ENCODE measurements around the gene SFXN3.

The SFXN3 gene

DNA sequence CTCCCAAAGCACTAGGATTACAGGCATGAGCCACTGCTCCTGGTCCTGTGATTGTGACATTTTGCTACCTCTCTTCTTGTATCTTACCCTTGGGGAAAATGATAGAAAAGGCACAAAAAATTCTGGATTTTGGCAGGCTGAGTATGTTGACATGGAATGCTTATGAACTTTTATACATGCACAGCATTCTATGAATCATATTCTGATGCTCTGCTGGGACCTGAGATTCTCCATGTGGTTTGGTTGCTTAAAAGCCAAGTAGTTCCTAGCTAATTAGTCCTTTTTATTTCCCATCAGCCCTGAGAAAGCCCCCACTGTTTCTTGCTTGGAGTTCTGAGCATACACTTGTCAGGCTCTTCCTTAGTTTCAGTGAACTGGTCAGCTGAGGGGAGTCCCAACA, 22.5 kb downstream of the SFXN3 start:
- DNase-seq (ENCODE audit: insufficient read length, low spot score) = no peak

DNA sequence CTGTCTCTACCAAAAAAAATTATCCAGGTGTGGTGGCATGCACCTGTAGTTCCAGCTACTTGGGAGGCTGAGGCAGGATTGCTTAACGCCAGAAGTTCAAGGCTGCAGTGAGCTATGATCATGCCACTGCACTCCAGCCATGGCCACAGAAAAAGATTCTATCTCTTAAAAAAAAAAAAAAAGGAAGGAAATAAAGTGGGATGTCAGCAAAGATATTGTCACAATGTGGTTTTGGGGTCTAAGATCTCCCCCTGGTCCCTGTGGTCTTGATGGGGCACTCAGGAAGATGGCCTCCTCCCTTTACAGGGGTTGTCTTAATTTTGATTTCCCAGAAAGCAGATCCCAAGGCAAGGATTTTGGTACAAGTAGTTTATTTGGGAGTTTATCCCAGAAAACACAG, 23.3 kb downstream of the SFXN3 start:
- no peak for DNase-seq (ENCODE audit: insufficient read length, low spot score)
- no peak for FAIRE-seq

More for the DNA sequence above, 22.5 kb downstream of the SFXN3 start:
- FAIRE-seq = no peak

DNA sequence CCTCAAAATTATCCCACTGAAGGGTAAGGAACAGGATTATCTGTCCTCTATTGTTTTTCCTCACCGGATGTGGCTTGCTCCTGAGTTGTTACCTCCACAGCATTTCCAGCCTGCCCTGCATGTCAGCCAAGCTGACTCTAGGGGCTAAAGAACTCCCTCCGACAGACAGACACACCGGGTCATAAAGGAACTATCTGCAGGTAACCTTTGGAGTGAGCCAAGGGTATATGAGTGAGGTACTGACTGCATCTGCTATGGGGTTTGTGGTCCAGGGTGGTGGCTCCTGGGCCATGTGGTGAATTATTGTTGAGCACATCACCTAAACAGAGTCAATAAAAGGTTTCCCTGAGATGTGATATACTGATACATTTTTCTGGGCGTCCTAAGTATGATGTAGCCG, 23.8 kb downstream of the SFXN3 start:
- no peak for FAIRE-seq
- DNase-seq (ENCODE audit: insufficient read length, low spot score) = no peak

DNA sequence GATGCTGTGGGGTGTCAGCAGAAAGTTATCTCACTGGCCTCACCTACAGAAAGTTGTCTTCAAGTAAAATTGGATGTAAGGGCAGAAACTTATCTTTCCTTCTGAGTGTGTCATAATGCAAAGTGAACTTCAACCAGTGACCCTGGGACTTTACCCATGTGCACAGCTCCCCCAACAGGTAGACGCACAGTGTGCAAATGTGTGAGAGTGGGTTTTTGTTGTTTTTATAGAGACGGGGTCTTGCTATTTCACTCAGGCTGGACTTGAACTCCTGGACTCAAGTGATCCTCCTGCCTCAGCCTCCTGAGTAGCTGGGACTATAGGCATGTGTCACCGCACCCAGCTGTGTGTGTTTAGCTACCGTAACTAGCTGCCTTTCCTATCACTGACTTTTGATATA, 24.4 kb downstream of the SFXN3 start:
- FAIRE-seq = no peak

DNA sequence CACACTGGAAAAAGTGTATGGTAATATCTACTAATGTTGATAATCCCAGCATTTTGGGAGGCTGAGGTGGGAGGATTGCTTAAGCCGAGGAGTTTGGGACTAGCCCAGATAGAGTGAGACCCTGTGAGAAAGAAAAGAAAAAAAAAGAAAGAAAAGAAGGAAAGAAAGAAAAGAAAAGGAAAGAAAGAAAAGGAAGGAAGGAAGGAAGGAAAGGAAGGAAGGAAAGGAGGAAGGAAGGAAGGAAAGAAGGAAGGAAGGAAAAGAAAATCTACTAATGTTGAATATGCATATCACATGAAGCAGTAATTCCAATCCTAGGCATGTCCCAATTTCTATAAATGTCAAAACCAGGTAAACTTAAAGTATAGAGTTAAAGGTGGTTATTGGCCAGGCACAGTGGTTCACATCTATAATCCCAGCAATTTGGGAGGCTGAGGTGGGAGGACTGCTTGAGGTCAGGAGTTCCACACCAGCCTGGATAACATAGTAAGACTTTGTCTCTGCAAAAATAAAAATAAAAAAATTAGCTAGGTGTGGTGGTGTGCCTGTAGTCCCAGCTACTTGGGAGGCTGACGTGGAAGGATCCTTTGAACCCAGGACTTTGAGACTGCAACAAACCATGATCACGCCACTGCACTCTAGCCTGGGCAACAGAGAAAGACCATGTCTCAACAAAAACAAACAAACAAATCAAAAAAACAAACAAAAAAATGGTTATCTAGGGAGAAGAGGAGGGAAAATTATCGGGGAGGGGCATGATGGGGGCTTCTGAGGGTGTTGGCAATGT, 25.5 kb downstream of the SFXN3 start:
- FAIRE-seq = no peak
- DNase-seq (ENCODE audit: insufficient read length, low spot score) = no peak

More for the DNA sequence above, 24.4 kb downstream of the SFXN3 start:
- DNase-seq (ENCODE audit: insufficient read length, low spot score) = no peak

DNA sequence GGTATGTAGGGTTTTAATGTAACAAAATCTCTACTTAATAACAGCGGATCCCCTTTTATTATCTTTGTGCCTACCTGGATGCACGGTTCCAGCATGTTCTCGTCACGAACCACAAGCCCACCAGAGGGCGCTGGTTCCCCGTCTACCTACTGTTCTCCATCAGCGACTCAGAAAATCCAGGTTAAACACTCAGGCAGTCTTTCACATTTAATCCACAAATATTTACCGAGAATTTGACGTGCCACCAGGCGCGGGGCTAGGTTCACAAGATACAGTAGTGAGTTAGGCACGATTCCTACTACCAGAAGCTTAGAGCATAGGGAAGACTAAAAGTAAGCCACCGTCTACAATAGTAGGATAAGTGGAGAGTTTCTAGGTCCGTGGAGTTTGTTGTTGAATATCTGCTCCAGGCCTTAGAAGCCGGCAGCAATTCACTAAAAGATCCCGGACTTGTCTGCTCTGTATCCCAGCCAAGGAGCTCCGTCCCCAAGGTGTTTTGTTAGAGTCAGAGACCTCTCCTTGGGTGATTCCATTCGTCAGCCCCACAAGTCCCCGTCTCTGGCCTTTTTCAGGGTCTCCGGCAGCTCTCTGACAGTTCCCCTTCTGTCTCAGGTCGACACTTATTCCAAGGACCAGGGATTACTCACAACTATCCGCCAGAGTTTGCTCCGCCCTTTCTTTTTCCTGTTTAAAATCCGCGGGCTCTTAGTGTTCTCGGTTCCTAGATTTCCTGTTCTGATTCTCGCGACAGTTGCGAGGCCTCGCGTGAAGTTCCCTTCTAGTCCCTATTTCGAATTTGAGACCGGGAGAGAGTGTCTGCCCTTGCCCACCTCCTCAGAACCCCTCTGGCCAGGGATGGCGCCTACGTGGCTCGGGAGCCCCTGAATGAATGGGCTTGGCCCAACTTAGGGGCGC, 29.3 kb downstream of the SFXN3 start:
- FAIRE-seq = peak; percentile 90
- peak; percentile 67 for DNase-seq (ENCODE audit: insufficient read length, low spot score)

DNA sequence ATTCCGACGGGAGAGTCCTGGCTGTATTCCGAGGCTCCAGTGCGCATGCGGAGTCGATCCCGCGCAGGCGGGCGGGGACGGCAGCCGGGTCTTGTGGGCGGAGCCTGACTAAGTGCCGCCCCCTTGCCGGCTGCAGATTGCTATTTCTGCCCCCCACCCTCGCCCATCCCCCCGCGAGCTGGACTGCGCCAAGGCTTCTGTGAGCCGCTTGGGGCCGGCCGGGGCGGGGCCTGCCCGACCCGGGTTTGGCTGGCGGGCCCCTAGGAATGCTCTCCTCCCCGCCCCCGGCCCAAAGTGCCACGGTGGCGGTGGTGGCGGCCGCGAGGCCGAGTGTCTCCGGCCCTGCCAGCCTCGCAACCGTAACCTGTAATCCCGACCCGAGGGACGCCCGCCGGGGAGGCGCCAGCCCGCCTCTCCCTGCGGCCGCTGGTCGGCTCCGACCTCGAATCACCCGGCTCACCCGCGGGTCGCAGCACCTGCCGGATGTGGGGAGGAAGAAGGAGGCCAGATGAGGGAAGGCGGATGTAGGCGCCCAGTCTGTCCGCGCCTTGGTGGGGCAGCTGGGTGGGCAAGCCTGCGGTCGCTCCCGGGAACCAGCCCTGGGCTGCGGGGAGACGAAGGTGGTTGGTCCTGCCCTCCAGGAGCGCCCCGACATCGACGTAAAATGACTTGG, 30.1 kb downstream of the SFXN3 start:
- peak; percentile 75 for DNase-seq (ENCODE audit: insufficient read length, low spot score)
- FAIRE-seq = peak; percentile 71

DNA sequence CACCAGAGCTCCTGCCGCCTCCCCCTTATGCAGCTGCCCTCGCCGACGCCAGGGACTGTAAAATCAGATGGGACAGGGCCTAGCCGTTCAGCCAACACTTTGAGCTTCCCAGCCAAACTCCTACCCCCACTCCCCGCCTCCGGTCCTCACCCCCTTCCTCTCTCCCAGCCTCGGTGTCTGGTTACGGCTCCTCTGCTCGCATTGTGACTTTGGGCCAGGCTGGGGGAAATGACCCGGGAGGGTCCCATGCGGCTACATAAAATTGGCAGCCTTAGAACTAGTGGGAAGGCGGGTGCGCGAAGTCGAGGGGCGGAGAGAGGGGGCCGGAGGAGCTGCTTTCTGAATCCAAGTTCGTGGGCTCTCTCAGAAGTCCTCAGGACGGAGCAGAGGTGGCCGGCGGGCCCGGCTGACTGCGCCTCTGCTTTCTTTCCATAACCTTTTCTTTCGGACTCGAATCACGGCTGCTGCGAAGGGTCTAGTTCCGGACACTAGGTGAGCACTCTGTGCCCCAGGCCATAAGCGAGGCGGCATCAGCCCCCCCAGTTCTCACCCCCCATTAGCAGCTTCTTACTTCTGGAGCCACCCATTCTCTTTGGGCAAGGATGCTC, 30.7 kb downstream of the SFXN3 start, which contains the start of gene KAZALD1:
Gene KAZALD1 (plus strand): TSS at position 366 of the 608 bp plus-strand sequence. CDS start 604 bp downstream, outside the sequence.
- no peak for FAIRE-seq
- DNase-seq (ENCODE audit: insufficient read length, low spot score) = no peak

DNA sequence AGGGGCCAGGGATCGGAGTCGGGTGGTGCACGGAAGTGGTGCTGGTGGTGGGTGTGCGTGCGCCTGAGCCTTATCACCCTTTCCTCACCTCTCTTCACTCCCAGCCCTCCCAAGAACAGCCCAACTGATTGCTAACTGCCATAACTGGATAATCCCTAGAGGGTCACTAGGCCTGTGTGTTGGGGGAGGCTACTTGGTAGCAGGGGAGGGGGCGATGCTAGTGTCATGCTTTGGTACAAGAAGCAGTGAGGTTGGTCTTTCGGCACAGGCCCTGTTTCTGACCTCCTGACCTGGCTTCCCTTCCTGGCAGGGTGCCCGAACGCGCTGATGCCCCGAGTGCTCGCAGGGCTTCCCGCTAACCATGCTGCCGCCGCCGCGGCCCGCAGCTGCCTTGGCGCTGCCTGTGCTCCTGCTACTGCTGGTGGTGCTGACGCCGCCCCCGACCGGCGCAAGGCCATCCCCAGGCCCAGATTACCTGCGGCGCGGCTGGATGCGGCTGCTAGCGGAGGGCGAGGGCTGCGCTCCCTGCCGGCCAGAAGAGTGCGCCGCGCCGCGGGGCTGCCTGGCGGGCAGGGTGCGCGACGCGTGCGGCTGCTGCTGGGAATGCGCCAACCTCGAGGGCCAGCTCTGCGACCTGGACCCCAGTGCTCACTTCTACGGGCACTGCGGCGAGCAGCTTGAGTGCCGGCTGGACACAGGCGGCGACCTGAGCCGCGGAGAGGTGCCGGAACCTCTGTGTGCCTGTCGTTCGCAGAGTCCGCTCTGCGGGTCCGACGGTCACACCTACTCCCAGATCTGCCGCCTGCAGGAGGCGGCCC, 31.4 kb downstream of the SFXN3 start:
- no peak for DNase-seq (ENCODE audit: insufficient read length, low spot score)
- no peak for FAIRE-seq

DNA sequence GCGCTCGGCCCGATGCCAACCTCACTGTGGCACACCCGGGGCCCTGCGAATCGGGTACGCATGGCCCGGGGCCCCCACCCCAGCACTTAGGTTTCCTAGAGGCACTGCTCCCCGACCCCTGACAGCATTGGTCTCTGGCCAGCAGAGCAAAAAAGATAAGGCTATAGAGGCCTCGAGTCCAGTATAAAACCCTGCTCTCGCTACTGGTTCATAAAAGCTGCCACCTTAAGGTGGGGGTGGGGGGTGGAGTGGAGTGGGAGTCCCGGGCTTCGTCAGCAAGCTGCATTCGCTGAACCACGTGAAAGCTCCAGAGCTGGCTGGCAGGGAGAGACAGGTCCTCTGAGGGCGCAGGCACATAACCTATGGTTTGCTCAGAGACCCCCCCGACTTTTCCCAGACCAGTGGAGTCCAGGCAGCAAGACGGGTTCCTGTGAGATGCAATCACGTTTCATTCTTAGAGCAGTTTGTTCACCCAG, 32.1 kb downstream of the SFXN3 start:
- DNase-seq (ENCODE audit: insufficient read length, low spot score) = no peak
- FAIRE-seq = no peak

DNA sequence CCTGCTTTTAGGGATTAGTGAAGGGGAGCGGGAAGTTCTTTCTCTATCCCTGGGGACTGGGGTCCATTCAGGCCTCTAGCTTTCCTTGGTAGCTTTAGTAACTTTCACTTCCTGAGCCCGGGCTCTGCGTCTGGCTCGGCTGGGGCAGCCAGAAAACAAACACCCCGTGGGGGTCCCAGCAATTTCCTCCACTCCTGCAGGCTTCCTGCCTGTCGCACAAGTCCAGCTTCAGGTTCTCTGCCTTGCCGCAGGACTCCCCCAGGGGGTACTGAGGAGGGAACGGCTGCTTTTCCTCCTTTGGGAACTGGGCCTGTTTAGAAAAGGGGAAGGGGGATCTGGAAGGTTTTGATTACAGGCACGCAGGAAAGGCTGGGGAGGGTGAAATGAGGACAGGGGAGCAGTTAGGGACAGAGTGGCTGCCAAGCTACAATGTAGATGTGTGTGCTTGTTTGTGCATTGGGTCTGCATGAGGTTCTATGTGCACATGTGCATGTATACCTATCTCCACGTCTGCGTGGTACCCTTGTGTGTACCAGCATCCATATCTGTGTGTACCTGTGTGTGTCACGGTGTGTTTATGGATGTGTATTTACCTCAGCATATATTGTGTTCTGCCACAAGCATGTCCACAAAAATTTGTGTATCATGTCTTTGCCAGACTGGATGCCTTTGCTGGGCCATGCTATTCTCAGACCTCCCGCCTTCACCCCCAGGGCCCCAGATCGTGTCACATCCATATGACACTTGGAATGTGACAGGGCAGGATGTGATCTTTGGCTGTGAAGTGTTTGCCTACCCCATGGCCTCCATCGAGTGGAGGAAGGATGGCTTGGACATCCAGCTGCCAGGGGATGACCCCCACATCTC, 32.7 kb downstream of the SFXN3 start:
- no peak for FAIRE-seq

DNA sequence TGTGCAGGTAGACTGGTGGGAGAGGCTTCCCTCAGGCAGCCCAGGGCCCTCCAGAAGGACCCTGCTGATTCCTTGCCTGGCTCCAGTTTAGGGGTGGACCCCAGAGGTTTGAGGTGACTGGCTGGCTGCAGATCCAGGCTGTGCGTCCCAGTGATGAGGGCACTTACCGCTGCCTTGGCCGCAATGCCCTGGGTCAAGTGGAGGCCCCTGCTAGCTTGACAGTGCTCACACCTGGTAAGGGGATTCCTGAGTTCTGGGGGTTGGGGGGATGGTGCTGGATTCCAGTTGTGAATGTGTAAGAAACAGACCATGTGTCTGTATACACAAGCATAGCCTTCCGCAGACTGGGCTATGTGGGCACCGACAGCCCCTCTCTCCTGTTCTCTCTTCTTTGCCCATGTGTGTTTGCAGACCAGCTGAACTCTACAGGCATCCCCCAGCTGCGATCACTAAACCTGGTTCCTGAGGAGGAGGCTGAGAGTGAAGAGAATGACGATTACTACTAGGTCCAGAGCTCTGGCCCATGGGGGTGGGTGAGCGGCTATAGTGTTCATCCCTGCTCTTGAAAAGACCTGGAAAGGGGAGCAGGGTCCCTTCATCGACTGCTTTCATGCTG, 33.5 kb downstream of the SFXN3 start:
- no peak for FAIRE-seq

More for the DNA sequence above, 32.7 kb downstream of the SFXN3 start:
- no peak for DNase-seq (ENCODE audit: insufficient read length, low spot score)

DNA sequence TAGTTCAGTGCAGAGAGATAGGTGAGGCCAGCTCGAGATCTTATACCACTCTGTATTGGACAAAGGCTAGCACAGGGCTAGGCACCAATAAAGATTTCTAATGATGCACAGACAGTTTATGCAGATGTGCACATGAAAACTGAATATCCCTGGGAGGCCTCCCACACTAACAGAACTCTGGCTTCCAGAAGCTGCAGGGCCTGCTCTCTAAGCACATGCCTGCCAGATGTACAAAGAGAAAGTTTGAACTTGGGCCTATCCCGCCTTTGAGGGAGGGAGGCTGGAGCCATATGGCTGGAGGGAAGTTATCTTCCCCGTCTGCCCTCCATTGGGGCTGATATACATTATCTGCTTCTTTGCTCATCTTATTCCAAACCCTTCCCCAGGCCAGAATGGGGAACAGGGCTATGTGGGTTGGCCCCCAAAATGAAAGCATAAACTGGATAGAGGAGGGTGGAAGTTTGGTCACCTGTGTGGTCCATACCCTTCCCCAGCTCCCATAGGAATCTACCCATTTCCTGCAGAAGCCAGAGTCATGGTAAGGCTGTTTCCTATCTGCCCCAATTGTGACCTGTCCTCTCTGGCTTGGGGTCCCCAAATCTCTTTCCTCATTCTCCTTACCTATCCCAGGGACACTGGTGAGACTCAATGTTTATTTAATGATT, 34.6 kb downstream of the SFXN3 start:
- FAIRE-seq = no peak
- DNase-seq (ENCODE audit: insufficient read length, low spot score) = no peak

More for the DNA sequence above, 33.5 kb downstream of the SFXN3 start:
- DNase-seq (ENCODE audit: insufficient read length, low spot score) = no peak

DNA sequence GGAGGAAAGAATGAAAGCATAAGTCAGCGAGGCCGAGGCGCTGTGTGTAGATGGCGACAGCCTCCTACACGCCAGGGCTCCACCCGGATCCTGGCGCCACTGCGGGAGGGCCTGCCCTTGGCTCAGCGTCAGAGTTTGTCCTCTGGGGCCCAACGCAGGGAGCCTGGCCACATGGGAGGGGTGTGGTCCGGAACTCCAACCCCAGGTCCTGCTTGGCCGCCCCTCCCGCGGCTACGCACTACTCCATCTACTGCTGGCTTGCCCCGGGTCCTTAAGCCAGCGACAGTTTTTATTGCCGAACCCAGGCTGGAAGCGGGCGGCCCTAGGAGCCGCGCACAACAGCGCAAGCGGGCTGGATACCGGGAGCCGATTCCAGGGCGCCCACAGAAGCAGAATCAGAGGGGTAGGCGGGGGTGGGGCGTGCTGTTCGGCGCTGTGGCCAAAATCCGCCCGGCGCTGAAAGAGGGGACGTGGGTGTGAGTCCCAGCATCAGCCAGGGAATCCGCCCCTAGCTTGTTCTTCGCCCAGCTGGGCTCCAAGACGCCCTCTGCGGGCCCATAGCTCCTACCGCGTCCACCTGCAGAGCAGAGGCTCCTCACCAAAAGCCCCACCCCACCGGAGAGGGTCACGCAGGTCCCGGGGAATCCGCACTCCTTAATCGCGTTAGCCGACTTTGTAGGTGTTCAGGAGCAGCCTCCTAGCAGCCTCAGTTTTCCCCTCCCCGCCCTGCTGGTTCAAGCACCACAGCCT, 35.3 kb downstream of the SFXN3 start:
- FAIRE-seq (peak; percentile 79), DNase-seq (ENCODE audit: insufficient read length, low spot score) (peak; percentile 59)

DNA sequence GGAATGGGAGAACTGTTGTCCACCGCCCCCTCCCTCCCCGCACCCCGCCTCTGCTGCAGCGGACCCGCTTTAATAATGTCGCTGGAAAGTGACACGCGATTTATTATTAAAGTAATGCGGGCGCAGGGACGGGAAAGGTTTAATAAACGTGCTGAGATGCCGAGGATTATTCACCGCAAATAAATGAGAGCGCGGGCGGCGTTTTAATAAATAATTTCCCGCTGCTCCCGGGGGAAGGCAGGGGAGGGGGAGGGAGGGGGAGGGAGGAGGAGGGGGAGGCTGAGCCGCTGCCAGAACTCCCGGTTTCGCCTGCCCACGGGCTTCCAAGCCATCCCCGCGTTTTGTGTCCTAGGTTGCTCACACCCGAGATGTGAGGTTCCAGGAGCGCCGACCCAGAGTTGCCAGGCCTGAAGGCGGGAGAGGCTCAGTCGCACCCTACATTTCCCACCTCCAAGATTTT, 35.9 kb downstream of the SFXN3 start:
- DNase-seq (ENCODE audit: insufficient read length, low spot score) = no peak

DNA sequence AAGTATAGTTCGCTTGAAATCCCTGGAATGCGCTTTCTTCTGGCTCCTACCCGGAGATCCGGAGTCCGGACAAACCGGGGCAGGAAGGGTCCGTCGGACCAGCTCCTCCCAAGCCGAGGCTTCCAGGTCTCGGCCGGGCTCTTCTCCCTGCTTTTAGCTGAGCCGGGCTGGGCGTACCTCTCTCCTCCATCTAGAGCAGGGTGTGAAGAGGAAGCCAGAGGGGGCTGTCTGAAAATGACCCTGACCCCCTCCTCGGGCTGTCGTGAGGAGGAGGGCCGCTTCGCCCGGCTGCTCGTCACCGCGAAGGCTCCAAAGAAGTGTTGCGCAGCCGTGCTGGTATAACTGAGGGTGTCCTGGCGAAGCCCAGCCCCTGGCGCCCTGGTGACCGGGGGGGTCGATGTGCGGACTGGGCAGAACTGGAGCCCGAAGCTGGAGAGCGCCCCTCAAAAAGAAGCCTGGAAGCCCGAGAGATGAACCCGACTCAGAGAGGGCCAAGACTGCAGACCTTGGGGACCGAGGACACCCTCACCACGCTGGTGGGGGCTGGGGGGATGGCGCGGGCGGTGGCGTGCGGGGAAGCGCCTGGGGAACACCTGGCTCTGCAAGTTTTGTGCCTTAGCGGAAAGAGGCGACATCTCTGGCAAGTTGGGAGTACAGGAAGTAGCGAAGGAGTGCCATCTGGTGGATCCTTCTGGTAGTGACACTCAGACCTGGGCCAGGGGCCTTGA, 36.5 kb downstream of the SFXN3 start:
- DNase-seq (ENCODE audit: insufficient read length, low spot score) (peak; percentile 87), FAIRE-seq (peak; percentile 91)

More for the DNA sequence above, 35.9 kb downstream of the SFXN3 start:
- no peak for FAIRE-seq

All from GM19239 (cell line).